GM12878 (cell line): ENCODE measurements around the gene MBNL3. TPM values are rescaled to one million over a fixed set of nuclear protein-coding genes. Genes with fewer than 3 reads are reported as not detected.
"Not testable (repeated sequence)": the region's sequence is repeated elsewhere in the genome, so short reads cannot be mapped to it uniquely, and the experiment has no call there.

ENCODE experiments used
- ATAC-seq: fragments of 200-7000 bp; cut with Tn5 transposase; 3 replicates; pipeline ENCODE4 v1.9.1; 2020; ENCODE audit warnings: mild to moderate bottlenecking, moderate library complexity
- BruUV-seq: library from RNA; stranded (reverse); fragments of 400-500 nt; replicated peaks from 2 replicates; lab custom pipeline; 2021; lab: Mats Ljungman, UMichigan
- CTCF ChIA-PET: fragments of 300-600 bp; sonication (Branson Sonifier 250); formaldehyde crosslinking; extraction: SDS; loops from one replicate; lab custom pipeline; 2021; ENCODE audit warnings: inconsistent platforms; lab: Yijun Ruan, JAX
- POLR2A ChIA-PET: fragments of 350-600 bp; formaldehyde crosslinking; extraction: SDS; loops from one replicate; lab custom pipeline; 2021; ENCODE audit warnings: inconsistent platforms; lab: Charles Lee
- RAD21 ChIA-PET: fragments of 300-600 bp; sonication (Branson Sonifier 250); formaldehyde crosslinking; loops from one replicate; lab custom pipeline; 2023; ENCODE audit warnings: antibody characterized with exemption; ENCODE audit not compliant: unreplicated experiment; lab: Charles Lee
- SMC1A ChIA-PET: fragments of 300-600 bp; sonication (Branson Sonifier 250); formaldehyde crosslinking; loops from one replicate; lab custom pipeline; 2023; ENCODE audit not compliant: unreplicated experiment, uncharacterized antibody; lab: Charles Lee
- DNase-seq: peaks from one replicate; pipeline ENCODE4 v3.0.0-alpha.2; 2011; ENCODE audit warnings: low read depth, low spot score
- FAIRE-seq: peaks from 3 replicates; lab custom pipeline; 2011; peaks lifted over from hg19 to GRCh38; lab: Jason Lieb, UNC
- H2AFZ ChIP-seq: 2 replicates; pipeline ENCODE4 v1.6.0; 2011; ENCODE audit warnings: low read depth, low read length, control low read depth; ENCODE audit not compliant: control insufficient read depth
- H3K27ac ChIP-seq: 2 replicates; pipeline ENCODE4 v1.5.1; 2011; ENCODE audit warnings: control low read depth; ENCODE audit not compliant: control insufficient read depth, insufficient read depth
- H3K27me3 ChIP-seq, 2 experiments: replicated peaks in 1 of 2; 2 replicates each; pipeline versions ENCODE4 v1.6.0 to v1.6.1; 2011; ENCODE audit warnings: low read length in 1 of 2; ENCODE audit not compliant: control insufficient read depth in 2 of 2, insufficient read depth in 2 of 2
- H3K36me3 ChIP-seq, 2 experiments: 2 replicates each; pipeline ENCODE4 v1.5.1; 2011; ENCODE audit warnings: low read length in 1 of 2; ENCODE audit not compliant: control insufficient read depth in 2 of 2, insufficient read depth in 2 of 2
- H3K4me1 ChIP-seq: 2 replicates; pipeline ENCODE4 v1.6.1; 2011; ENCODE audit warnings: mild to moderate bottlenecking, low read length, moderate library complexity, mixed read lengths; ENCODE audit not compliant: control insufficient read depth, insufficient read depth
- H3K4me2 ChIP-seq: 2 replicates; pipeline ENCODE4 v1.6.0; 2011; ENCODE audit warnings: control low read depth; ENCODE audit not compliant: control insufficient read depth, insufficient read depth
- H3K4me3 ChIP-seq: fragments of 200-600 bp; sonication (generic); 2 replicates; pipeline ENCODE4 v1.5.1; 2016
- H3K79me2 ChIP-seq: 2 replicates; pipeline ENCODE4 v1.6.0; 2011; ENCODE audit warnings: low read length; ENCODE audit not compliant: control insufficient read depth, insufficient read depth
- H3K9ac ChIP-seq: 2 replicates; pipeline ENCODE4 v1.8.0; 2011; ENCODE audit warnings: low read length, control low read depth, mixed read lengths; ENCODE audit not compliant: control insufficient read depth, insufficient read depth
- H3K9me3 ChIP-seq: replicated peaks from 3 replicates; pipeline ENCODE4 v1.5.1; 2011; ENCODE audit warnings: mild to moderate bottlenecking, low read length; ENCODE audit not compliant: control insufficient read depth, insufficient read depth
- H4K20me1 ChIP-seq: 2 replicates; pipeline ENCODE4 v1.6.0; 2011; ENCODE audit not compliant: control insufficient read depth, insufficient read depth
- WGBS: methylation state at CpG from one replicate; pipeline ENCODE4 v1.1.6; 2016; ENCODE audit warnings: low lambda C conversion rate; ENCODE audit not compliant: insufficient replicate concordance, insufficient coverage; ENCODE audit errors: missing lambda C conversion rate; 5-methylcytosine and 5-hydroxymethylcytosine counted together
- in situ Hi-C: fragments of 300-500 bp; cut with MboI; formaldehyde crosslinking; loops from 9 replicates; pipeline ENCODE4 v1.14.3; 2018; ENCODE audit warnings: mixed read lengths
- intact Hi-C: fragments of 100-400 bp; cut with micrococcal nuclease; formaldehyde crosslinking; loops from one replicate; pipeline ENCODE4 v1.14.2; 2022; ENCODE audit not compliant: unreplicated experiment
- polyA plus RNA-seq, 11 experiments: library from polyadenylated mRNA; depleted of rRNA in 4 of 11; unstranded in 6 of 11; stranded (reverse) in 5 of 11; fragments of >200 nt; fragmentation: Nextera tagmentation in 4 of 11; fragmentation: Illumina TruSeq in 1 of 11; extraction: Ambion mirVana in 4 of 11; extraction: Trizol in 1 of 11; gene quantifications; 1 replicate in 1 of 11; 2 replicates in 10 of 11; pipeline versions ENCODE4 v1.2.1 to v1.2.3, GENCODE V29; 2011 to 2016; ENCODE audit warnings: inconsistent platforms in 2 of 11, missing spikeins in 2 of 11, low read depth in 1 of 11
- total RNA-seq, 4 experiments: library from RNA; depleted of rRNA in 3 of 4; stranded (reverse); fragments of >200 nt in 3 of 4; fragmentation: Illumina TruSeq in 1 of 4; extraction: Trizol in 1 of 4; gene quantifications; 2 replicates each; pipeline versions ENCODE4 v1.2.1 to v1.2.3, GENCODE V29; 2013 to 2021

The MBNL3 gene
- total and polyA plus RNA-seq, 10 of the 15 experiments (the other 5 are each of a cell fraction or from before 2014, with no cell fraction given), result 3.4 to 33.1 (median 12.6) TPM

- H3K79me2 ChIP-seq, RAD21 ChIA-PET, FAIRE-seq, SMC1A ChIA-PET, H3K4me2 ChIP-seq, H3K4me1 ChIP-seq, H3K4me3 ChIP-seq, POLR2A ChIA-PET, H3K9me3 ChIP-seq, BruUV-seq, DNase-seq, H3K27ac ChIP-seq, H3K36me3 ChIP-seq, CTCF ChIA-PET, ATAC-seq, H3K9ac ChIP-seq, H3K27me3 ChIP-seq, in situ Hi-C loops, intact Hi-C loops, H4K20me1 ChIP-seq, H2AFZ ChIP-seq: not testable (repeated sequence)
- 73% methylated on average over 2 of the region's 2 CpGs for WGBS
Measured at GRCh38 chrX:132326960-132327359, 161.9 kb downstream of the MBNL3 start.
